GM21825 (cell line): ENCODE data around the gene CACNA1G.
A peak's percentile ranks its signal among the peaks of the same experiment; 100 is the strongest.

Experiments used
- ATAC-seq: cut with Tn5 transposase; IDR thresholded peaks from one replicate; pipeline ENCODE4 v1.9.1; 2021; ENCODE audit warnings: mild to moderate bottlenecking, moderate library complexity; ENCODE audit not compliant: unreplicated experiment

The CACNA1G gene

DNA sequence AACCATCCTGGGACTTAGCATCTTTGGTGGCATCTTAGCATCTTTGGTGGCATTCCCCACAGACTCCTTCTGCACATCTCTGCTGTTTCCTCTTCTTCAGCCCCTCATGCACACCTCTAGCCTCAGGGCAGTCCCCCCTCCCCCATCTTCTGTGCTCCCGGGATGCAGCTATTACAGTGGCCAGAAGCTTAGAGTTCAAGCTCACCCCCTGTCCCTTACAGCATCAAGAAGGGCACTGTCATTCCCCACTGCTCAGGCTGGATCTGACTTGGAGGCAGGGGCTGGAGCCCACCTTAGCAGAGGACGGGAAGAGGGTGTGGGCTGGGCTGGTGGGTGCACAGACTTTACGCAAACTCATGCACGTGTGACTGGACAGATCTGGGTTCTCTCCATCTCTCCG, 27.3 kb upstream of the CACNA1G start:
- no peak for ATAC-seq

DNA sequence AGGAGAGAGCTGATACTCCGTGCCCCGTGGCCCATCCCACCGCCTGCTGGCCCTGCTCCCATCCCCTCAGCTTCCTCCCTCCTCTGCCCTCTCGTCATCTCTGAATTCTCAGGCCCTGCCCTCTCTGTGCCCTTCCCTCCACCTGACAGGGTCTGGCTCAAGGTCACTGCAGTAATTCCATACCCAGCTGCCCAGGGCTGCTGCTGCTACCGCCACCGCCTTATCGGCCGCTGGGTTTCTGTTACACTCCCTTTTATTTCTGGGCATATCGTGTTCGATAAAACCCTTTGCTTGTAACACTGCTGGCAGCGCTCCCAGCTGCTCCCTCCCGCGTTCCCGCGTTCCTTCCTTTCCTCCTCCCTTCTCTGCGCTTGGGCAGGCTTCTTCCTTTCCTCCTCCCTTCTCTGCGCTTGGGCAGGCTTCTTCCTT, 26.8 kb upstream of the CACNA1G start:
- ATAC-seq = no peak

DNA sequence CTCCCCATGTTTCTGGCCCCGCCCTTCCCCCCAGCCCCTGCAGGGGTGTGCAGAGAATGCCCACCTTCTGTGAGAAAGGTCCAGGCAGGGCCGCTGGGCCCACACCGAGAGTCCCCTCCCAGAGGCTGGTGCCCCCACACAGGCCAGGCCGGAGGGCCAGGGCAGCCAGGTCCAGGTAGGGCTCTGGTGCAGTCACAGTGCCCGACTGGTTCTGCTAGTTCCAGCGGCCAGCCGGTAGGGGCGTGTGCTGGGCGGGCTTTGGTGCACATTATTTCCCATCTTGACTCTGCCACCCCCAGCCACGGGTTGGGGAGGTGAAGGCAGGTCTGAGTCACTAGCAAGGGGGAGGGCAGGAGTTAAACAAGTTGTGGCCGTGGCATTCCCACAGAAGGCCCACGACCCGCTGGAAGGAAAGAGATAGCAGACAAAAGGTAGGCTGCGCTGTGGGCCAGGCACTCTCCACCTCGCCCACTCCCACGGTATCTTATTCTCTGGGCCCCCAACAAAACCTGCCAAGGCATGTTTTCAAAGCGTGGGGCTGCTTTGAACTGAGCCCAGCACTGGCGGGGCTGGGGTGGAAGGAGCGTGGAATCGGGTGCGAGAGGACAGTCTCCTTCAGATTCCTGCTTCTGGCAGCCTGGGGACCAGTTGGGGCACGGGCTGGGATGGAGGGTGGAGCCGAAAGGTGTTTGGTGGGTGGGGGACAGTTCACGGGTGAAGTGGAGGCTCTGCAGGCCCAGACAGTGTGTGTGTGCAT, 26.1 kb upstream of the CACNA1G start:
- ATAC-seq = no peak

DNA sequence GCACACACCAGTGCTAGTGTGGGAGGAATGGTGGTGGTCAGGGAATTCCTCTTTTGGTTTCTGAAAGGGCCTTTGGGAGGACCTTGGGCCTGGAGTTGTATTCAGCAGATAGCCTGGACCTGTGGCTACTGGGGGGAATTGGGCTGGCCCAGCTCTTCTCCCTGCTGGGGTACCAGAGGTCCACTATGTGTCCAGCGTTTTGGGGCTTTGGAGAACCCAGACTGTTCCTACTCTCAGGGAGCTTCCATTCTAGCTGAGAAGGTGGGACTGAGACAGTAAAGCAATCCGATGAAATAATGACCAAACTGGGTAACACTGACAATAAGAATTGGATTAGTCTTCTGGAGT, 25.6 kb upstream of the CACNA1G start:
- no peak for ATAC-seq

DNA sequence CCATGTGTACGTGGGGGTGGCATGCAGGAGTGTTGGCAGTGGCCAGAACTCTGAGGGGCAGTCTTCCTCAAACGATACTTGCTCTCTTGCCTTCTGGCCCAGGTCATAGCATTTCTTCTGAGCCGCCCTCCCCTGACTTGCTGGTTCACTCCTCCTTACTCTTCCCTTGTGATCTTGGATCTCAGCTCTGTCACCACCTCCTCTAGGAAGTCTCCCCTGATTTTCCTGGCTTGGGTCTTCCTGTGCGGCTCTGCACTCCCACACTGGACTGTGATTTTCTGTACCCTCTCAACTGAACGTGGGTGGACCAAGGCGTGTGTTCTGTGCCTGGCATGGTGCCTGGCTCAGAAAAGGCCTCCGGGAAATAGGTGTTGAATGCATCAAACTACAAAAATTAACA, 25.1 kb upstream of the CACNA1G start:
- ATAC-seq = no peak

DNA sequence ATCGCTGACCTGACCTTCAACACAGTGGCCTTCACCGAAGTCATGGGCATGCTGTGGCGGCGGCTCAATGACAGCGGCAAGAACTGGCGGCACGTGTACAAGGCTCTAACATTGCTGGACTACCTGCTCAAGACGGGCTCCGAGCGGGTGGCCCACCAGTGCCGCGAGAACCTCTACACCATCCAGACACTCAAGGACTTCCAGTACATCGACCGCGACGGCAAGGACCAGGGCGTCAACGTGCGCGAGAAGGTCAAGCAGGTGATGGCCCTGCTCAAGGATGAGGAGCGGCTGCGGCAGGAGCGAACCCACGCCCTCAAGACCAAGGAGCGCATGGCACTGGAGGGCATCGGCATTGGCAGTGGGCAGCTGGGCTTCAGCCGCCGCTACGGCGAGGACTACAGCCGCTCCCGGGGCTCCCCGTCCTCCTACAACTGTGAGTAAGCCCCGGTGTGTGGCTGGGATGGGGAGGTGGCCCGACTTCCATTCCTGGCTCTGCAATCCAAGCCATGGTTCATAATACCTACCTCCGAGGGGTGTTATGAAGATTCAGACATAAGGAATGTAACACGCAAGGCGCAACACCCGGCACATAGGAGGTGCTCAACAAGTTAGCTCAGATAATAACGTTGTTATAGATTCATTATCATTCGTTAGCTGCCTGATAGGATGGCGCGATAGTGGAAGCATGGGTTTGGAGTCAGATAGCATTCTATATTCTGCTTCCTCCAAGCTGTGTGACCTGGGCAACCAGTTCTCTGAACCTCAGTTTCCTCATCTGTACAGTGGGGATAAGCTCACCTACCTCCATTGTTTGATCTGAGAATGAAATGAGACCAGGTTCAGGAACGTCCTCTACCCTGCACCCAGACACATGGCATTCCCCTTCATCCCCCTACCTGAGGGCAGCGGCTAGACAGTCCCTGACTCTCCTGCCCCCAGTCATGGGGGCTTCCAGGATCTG, 23.6 kb upstream of the CACNA1G start:
- ATAC-seq = no peak

DNA sequence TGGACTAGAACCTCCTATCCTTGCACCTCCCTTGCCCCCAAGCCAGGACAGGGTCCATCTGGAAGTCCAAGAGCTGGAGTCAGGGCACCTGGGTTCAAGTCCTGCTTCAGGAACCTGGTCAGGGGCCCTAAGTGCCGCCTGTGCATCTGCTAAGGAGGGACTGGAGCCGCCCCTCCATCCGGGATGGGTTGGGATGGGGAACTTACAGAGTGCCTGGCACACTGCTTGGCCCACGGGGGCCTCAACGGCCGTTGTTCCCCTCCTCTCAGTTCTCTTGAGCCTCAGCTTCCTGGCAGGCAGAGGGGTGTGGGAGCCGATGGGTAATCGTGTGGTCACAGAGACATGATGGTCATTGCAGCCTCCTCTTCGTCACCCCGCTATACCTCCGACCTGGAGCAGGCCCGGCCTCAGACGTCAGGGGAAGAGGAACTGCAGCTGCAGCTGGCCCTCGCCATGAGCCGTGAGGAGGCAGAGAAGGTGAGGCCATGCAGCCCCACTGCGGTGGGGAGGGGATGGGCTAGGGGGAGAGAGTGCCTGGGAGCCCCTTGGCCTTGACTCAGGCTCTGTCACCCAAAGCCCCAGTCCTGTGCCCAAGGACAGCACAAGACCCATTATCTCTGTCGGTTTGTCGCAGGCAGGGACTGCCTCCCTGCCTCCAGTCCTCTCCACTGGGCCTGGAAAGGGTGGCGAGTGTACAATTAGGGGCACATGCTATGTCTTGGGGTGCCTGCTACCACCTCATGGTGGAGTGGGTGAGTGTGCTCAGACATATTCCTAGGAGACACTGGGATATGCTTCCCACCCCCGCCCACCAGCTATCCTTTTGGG, 22.6 kb upstream of the CACNA1G start:
- ATAC-seq = no peak

DNA sequence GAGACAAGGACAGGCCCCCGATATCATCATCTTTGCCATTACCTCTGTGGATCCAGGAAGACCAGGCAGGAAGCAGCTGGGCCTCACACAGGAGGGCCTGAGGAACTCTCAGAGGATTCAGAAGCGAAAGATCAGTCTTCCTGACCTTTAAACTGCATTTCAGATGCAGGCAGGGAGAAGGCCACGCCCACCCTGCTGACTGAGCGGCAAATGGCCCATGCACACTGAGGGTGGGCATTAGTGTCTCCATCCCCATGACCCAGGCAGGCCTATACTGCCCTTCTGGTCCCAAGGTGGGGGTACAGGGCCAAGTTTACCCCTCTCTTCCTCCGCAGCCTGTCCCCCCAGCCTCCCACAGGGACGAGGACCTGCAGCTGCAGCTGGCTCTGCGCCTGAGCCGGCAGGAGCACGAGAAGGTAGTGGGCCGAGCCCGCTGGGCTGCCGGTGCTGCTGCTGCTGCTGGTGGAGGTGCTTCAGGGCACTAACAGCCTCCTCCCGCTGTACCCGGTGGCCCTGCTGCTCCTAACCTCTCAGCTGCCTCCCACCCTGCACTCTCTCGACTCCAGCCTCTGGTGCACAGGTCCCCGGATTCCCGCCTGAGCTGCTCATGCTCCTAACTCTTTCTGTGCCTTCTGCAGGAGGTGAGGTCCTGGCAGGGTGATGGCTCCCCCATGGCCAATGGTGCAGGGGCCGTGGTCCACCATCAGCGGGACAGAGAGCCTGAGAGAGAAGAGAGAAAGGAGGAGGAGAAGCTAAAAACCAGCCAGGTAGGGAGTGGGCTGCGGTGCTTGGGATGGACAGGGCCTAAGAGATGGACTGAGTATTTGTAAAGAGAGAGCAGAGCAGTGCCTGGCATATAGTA, 21.7 kb upstream of the CACNA1G start:
- no peak for ATAC-seq

DNA sequence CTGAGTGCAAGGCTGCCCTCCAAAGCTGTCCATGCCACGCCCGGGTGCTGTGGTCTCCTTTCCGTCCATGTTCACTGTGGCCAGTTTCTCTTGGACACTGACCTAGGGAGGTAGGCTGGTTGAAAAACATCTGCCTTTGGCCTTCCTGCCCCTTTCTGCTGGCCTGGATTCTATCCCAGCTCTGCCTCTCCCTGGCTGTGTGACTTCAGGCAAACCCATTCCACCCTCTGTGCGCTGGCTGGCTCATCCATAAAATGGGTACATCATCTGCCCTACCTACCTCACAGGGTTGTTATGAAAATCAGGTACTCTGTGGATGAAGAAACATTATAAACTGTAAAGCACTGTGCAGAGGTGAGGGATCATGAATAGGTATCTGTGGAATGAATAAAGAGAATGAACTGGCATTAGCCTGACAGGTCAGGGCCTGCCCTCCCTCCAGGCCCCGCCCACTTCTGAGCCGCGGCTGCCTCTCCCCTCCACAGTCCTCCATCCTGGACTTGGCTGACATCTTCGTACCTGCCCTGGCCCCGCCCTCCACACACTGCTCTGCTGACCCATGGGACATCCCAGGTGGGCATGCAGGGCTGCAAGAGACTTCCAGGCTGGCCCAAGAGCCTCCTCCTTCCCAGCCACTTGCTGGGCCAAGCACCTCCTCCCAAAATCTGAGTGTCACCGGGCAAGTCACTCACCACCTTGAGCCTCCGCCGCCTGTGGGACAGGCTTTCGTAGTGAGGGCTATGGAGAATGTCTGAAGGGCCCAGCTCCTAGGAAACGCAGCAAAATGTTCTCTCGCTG, 20.6 kb upstream of the CACNA1G start:
- no peak for ATAC-seq

DNA sequence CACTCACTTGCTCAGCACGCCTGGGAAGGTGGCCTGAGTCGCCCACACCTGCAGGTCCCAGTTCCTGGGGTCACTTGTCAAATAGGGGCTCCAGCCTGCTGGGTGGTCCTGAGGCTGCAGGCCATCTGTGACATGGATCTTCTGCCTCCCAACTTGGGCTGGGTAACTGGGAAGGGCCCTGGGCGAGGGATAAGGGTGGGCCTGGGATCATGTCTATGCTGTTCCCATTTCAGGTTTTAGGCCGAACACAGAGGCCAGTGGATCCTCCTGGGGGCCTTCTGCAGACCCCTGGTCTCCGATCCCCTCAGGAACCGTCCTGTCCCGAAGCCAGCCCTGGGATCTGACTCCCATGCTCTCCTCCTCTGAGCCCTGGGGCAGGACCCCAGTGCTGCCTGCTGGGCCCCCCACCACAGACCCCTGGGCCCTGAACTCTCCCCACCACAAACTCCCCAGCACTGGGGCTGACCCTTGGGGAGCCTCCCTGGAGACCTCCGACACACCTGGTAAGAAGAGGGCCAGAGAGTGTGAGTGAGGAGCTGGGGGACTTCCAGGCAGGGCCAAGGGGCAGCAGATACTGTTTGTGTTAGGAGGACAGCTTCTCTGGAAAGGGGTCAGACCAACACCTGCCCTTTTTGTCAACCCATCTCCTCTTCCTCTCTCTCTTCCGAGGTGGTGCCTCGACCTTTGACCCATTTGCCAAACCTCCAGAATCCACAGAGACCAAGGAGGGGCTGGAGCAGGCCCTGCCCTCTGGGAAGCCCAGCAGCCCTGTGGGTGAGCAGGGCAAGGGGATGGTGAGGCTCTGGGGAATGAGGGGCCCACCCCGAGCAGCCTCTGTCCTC, 19.7 kb upstream of the CACNA1G start:
- ATAC-seq = no peak

DNA sequence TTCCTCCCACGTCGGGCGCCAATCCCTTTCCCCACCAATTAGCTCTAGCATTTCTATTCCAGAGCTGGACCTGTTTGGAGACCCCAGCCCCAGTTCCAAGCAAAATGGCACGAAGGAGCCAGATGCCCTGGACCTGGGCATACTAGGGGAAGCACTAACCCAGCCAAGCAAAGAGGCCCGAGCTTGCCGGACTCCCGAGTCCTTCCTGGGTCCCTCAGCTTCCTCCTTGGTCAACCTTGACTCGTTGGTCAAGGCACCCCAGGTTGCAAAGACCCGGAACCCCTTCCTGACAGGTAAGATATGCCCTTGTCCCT, 19.2 kb upstream of the CACNA1G start:
- no peak for ATAC-seq

DNA sequence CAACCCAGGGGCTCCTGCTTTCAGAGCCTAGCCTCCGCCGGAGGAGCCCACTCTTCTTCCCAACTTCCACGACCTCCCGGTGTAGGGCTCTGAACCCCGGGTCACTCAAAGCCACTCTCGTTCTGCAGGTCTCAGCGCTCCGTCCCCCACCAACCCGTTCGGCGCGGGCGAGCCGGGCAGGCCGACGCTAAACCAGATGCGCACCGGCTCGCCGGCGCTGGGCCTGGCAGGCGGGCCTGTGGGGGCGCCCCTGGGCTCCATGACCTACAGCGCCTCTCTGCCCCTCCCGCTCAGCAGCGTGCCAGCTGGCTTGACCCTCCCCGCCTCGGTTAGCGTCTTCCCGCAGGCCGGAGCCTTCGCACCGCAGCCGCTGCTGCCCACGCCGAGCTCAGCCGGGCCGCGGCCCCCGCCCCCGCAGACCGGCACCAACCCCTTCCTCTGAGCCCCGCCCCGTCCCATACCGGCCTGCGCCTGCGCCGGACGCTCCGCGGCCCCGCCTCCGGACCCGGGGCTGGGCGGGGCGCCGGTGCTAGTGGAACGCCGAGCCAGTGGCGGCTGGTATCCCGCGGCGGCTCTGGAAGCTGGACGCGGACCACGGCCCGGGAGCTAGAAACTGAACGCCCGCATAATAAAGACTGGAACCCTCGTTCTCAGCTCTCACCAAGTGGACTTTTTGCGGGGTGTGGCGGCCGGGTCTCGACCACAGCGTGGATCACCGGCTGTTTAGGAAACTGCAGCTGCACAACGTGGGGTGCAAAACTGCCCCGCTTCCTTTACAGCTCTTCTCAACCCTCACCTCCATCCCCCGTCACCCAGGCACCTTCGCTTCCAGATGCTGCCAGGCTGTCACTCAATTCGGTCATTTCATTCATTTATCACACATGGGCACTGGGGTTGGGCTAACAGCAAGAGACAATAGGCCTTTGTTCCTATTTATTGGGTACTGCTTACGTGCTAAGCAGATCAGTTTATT, 18.5 kb upstream of the CACNA1G start:
- peak; percentile 84 for ATAC-seq

DNA sequence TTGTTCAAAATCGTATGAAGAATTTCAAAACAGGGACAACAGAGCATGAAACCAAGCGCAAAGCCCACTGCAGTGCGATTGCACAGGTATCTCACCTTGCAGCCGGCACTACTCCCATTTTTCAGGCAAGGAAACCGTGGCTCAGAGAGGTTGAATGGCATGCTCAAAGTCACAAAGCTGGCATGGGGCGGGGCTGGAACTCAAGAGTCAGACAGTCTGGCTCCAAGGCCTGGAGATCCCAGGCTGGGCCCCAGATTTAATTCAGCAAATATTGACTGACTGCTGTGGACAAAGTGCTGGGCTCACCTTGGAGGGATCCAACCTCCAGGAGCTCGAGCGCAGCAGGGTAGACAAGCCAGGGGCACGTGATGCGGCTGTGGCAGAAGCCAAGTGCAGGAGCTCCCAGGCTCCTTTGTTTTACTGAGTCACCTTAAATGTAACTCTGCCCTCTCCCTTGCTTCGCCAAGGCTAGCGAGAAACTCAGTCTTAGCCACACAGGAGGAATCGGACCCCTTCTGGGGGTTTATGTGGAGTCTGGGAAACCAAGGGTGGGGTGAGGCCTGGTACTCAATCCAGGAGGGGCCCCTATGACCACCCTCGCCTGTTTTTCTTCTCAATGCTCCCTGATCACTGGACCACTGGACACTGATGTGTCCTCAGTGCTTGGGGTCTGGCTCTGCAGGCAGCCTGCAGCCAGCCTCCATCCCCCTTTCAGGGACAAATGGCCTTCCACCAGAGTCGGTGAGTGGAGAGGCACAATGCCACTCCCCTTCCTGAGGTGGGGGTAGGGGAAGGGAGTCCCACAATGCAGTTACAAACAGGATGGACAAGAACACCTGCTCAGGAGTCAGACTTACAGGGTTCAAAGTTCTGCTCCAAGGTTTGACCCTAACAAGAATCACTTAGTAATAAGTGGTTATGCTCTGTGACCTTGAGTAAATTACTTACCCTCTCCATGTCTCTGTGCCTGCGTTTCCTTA, 17.4 kb upstream of the CACNA1G start:
- no peak for ATAC-seq

DNA sequence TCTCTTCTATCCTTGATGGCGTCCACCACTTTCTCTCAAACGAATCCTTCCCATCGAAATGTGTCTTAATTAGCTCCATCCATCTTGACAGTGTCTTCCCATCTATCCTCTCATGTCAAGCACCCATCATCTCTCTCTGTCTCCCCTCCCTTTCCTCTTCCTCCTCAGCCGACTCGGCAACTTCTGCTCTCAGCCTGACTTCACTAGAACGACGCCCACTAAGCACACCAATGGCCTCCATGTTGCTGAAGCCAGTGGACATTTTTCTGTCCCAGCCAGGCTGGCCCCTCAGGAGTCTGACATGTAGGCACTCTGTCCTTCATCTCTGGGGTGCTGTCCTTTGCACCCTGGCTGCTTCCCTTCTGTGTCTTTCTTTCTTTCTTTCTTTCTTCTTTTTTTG, 16.0 kb upstream of the CACNA1G start:
- ATAC-seq = no peak

DNA sequence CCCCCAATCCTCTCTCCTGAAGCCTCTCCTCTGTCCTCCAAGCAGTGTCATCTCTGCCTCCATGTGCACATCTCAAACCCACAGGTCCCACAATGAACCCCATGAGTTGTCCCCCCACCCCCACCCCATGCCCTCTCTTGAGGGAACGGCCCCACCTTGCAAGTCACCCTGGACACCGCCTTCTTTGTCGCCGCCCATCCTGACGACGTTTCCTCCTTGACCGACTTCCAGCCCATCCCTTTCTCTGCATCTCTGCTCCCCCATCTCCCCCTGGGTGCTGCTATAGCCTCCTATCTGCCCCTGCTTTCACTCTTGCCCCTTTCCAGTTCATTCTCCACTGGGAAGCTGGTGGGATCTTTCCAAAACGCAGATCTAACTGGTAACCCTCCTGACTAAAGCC, 15.2 kb upstream of the CACNA1G start:
- no peak for ATAC-seq

DNA sequence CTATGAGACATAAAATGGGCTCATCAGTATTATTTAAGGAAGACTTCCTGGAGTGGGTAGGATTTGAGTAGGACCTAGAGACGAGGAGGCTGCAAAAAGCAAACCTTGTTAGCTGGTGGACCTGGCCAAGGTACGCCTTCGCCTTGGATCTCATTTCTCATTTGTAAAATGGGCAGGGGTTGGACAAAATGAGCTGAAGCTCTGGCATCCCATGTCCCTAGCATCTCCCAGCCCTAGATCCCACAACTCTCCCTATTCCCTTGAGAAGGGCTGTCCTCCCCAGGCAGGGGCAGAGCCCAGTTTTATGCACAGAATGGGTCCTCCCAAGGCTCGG, 13.8 kb upstream of the CACNA1G start:
- no peak for ATAC-seq
